GM19395 (cell line): ENCODE data around the gene MLLT3.

ENCODE experiments used
- ATAC-seq: cut with Tn5 transposase; IDR thresholded peaks from one replicate; pipeline ENCODE4 v1.9.1; 2021; ENCODE audit warnings: mild to moderate bottlenecking, moderate library complexity; ENCODE audit not compliant: unreplicated experiment

Gene MLLT3

DNA sequence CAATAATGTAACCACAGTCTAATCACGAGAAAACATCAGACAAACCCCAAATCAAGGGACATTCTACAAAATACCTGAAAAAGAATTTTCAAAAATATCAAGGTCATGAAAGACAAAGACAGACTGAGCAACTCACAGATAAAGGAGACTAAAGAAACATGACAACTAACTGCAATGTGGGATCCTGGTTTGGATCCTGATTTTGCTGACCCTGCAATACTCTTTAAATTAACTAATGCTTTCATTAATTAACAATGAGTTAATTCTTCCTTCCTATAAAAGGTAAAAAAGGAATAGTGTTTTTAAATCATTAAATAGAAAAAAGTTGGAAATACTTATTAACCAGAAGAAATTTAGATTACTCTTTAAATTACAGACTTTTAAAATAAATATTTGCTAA, 103.6 kb downstream of the MLLT3 start:
- no peak for ATAC-seq

DNA sequence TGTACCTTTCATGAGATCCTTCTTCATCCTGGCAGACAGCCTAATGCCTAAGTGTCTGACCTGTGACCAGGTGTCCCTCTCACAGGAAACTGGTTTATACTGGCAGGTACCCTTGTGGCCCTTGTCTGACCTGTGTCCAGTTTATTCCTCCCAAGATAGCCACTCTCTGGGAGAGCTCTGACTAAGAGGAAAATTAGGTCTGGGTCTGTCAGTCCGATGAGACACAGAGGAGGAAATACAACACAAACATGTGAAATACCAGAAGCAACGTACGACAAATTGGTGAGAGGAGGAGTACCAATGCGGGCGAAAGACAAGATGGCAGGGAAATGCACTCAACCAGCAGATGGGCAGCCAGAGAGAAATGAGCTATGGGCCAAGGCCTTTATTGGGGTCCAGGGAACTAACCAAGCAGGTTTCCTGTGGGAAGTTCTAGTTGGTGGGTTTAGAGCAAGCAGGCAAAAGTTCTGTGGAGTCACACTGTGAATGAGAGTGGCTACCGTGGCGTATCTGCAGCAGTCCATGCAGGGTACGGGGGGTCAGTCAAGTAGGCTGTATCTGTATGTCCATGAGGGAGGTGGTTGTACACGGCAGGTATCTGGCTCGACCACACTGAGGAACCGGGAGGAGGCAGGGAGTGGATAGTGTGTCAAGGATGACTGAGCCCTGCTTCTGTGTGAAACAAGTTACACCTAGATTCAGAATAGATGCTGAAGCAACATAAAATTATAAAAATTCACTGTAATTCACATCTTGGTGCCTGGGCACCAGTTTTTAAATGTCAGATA, 109.0 kb downstream of the MLLT3 start:
- ATAC-seq = no peak

GRCh38 chr9:20512636-20513035, 109.7 kb downstream of the MLLT3 start:
- no peak for ATAC-seq

GRCh38 chr9:20512106-20512505, 110.2 kb downstream of the MLLT3 start:
- no peak for ATAC-seq

- no peak for ATAC-seq
Measured at GRCh38 chr9:20511686-20512085, 110.6 kb downstream of the MLLT3 start.

- ATAC-seq = no peak
Measured at GRCh38 chr9:20509466-20509865, 112.8 kb downstream of the MLLT3 start.

DNA sequence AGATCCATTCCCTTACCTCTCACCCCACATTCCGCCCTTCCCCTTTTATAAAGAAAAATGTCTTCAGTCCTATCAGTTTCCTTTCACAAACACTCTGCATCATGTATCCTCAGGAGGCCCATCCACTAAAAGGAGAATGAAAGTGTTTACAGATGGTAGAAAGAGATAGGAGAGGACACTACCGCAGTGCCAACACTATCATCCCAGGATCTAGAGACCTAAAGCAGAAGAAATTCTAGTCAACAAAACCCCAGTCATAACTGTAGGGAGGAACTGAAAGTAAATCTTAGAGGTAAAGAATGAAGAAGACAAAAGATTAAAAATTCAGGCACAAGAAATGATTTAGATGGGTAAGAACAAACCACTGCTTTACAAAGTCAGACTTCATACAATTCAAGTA, 114.1 kb downstream of the MLLT3 start:
- ATAC-seq = peak; percentile 87

DNA sequence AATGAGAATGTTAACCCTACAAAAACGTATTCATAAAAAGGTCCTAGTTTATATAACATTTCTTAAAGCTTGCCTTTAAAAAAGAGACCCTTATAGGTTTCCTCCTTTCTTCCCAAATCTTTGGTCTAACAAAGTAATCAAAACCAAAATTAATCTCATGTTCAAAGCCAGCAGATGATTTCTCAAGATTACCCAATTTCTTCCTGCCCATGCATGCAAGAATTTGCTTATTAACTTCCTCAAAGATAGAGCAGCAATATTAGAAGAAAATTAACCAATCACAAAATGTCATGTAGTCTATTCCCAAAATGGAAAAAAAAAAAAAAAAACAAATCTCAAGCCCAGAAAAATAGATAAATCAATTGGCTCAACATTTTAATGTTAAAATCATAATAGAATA, 114.9 kb downstream of the MLLT3 start:
- no peak for ATAC-seq

- ATAC-seq = no peak
Measured at GRCh38 chr9:20506099-20506900, 116.0 kb downstream of the MLLT3 start.

- ATAC-seq = no peak
Measured at GRCh38 chr9:20505574-20505973, 116.7 kb downstream of the MLLT3 start.

GRCh38 chr9:20504930-20505329, 117.4 kb downstream of the MLLT3 start:
- ATAC-seq = no peak

- no peak for ATAC-seq
Measured at GRCh38 chr9:20500101-20500500, 122.2 kb downstream of the MLLT3 start.

GRCh38 chr9:20499013-20499412, 123.3 kb downstream of the MLLT3 start:
- ATAC-seq = no peak

- ATAC-seq = no peak
Measured at GRCh38 chr9:20496328-20496727, 126.0 kb downstream of the MLLT3 start.

GRCh38 chr9:20495098-20495497, 127.2 kb downstream of the MLLT3 start:
- no peak for ATAC-seq

DNA sequence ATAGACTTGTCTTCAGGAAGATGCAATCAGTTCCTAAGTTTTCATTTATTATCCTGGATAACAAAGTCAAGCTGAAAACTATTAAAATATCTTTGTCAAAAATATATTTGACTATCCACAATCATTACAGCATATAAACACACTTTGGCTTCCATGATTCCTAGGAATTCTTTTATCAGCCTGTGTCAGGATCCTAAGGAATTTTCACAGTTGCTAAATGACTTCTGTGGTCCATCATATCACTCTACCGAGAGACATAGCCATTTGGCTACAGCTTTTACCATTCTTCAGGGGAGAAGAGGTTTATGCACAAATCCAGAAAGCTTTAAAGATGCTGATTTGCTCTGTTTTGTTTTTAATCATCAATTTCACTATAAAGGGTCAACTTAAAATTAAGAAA, 128.3 kb downstream of the MLLT3 start:
- ATAC-seq = no peak

- no peak for ATAC-seq
Measured at GRCh38 chr9:20492772-20493171, 129.5 kb downstream of the MLLT3 start.

GRCh38 chr9:20491612-20492011, 130.7 kb downstream of the MLLT3 start:
- ATAC-seq = no peak

- ATAC-seq = no peak
Measured at GRCh38 chr9:20490246-20490834, 132.0 kb downstream of the MLLT3 start.

DNA sequence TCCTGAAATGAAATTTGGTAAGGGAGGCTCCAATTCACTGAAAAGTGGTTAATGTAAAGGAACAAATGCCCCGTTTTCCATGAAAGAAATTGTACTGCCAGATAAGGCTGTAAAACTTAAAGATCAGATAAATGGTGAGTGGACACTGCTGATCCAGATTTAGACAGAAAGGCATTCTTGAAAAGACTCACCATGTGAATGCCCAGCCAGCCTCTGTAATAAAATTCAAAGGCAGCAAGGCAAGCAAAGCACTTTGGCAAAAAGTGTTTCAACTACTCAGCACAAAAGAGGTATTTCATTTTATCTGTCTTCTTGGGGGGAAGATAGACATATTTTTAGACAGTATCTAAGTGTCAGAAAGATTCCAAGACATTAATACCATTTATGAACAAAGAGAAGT, 133.6 kb downstream of the MLLT3 start:
- no peak for ATAC-seq

- ATAC-seq = no peak
Measured at GRCh38 chr9:20486552-20486951, 135.7 kb downstream of the MLLT3 start.

DNA sequence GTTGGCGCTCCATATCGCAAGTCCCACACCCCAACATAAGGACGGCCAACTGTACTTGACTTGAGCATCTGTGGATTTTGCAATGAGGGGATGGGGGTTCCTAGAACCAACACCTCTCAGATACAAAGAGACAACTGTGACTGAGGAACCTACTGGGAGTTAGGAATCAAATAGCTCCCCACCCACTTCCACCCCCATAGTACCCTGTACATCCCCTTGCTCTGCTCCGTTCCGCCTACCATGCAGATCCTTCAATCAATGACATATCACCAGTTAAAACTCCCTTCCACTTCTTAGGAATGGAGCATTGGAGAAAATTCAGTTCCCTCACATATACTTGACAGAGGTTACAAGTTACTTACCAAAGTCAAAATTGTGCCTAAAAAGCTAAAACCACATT, 140.9 kb downstream of the MLLT3 start:
- no peak for ATAC-seq
